Measurements from ENCODE around the gene THOC6. TPM values are rescaled to one million over a fixed set of nuclear protein-coding genes. Genes with fewer than 3 reads are reported as not detected.
"Not testable (repeated sequence)": the region's sequence is repeated elsewhere in the genome, so short reads cannot be mapped to it uniquely, and the experiment has no call there.

THOC6 gene
- total RNA-seq, 2 experiments from 2014 or later, result 33.6 to 36.0 TPM

- H3K4me3 ChIP-seq (ENCODE audit: low read depth, low read length, poor library complexity, severe bottlenecking); H3K27ac ChIP-seq (ENCODE audit: low read depth, low read length, poor library complexity, severe bottlenecking); POLR2A ChIA-PET; CTCF ChIA-PET (ENCODE audit: unreplicated experiment); H2AFZ ChIP-seq (ENCODE audit: low read length); H3K36me3 ChIP-seq (ENCODE audit: insufficient read depth, low read length); H3K9me2 ChIP-seq (ENCODE audit: insufficient read depth, low read length); H3K4me2 ChIP-seq (ENCODE audit: low read length); DNase-seq (ENCODE audit: low spot score); H3K79me2 ChIP-seq (ENCODE audit: insufficient read depth, low read depth, low read length); BruUV-seq (replicated peaks); H3K9me3 ChIP-seq (ENCODE audit: low read length); H4K20me1 ChIP-seq (ENCODE audit: insufficient read depth, low read length); intact Hi-C loops (cut with micrococcal nuclease; ENCODE audit: unreplicated experiment): not testable (repeated sequence)
- peaks cover 39% of the 10 kb centered on the region for H3K4me1 ChIP-seq (ENCODE audit: insufficient read depth, low read length, poor library complexity, severe bottlenecking)
- TF ChIP-seq CTCF (conservative IDR thresholded peaks at IDR 0.05; ENCODE audit: low read length), result 0 out of 2 replicates have a peak, but pooled peaks have one; percentile 23
These were observed 29.5 kb downstream of the THOC6 start for GRCh38 chr16:3053330-3053710.

- H3K27ac ChIP-seq (ENCODE audit: low read depth, low read length, poor library complexity, severe bottlenecking), result peak overlapping the region; percentile 50
- 0 out of 2 replicates have a peak overlapping the region, but pooled peaks have one; percentile 10 for H2AFZ ChIP-seq (ENCODE audit: low read length)
- peak; percentile 72 for DNase-seq (ENCODE audit: low spot score)
- no peaks in the 10 kb centered on the region for H3K9me3 ChIP-seq (ENCODE audit: low read length)
- no TSS peak for BruUV-seq (replicated peaks)
- TF ChIP-seq EZH2phosphoT487 (IDR thresholded peaks at IDR 0.05; ENCODE audit: borderline replicate concordance, low read depth, low read length) (no peak), CTCF (conservative IDR thresholded peaks at IDR 0.05; ENCODE audit: low read length) (no peak)
- CTCF ChIA-PET (ENCODE audit: unreplicated experiment), result no interaction called here
- H3K4me2 ChIP-seq (ENCODE audit: low read length), result peak overlapping the region; percentile 64
- H3K36me3 ChIP-seq (ENCODE audit: insufficient read depth, low read length), result no peaks in the 10 kb centered on the region
- intact Hi-C loops (cut with micrococcal nuclease; ENCODE audit: unreplicated experiment), result no loop called here
- peaks cover 45% of the 10 kb centered on the region for H3K4me1 ChIP-seq (ENCODE audit: insufficient read depth, low read length, poor library complexity, severe bottlenecking)
- H3K79me2 ChIP-seq (ENCODE audit: insufficient read depth, low read depth, low read length), result no peaks in the 10 kb centered on the region
- H3K4me3 ChIP-seq (ENCODE audit: low read depth, low read length, poor library complexity, severe bottlenecking), result peak overlapping the region; percentile 15
- H4K20me1 ChIP-seq (ENCODE audit: insufficient read depth, low read length), result no peaks in the 10 kb centered on the region
- POLR2A ChIA-PET, result interaction anchor here (1.0 kb wide), 1 partner anchor 26 kb away, joined by 4 read pairs; no protein-coding TSS in a partner anchor
- H3K9me2 ChIP-seq (ENCODE audit: insufficient read depth, low read length), result no peaks in the 10 kb centered on the region
These were observed 31.3 kb downstream of the THOC6 start for GRCh38 chr16:3054965-3055733.

GRCh38 chr16:3055734-3056115 is 31.9 kb downstream of the THOC6 start:
- POLR2A ChIA-PET; H3K9me3 ChIP-seq (ENCODE audit: low read length); H2AFZ ChIP-seq (ENCODE audit: low read length); H3K9me2 ChIP-seq (ENCODE audit: insufficient read depth, low read length); H3K36me3 ChIP-seq (ENCODE audit: insufficient read depth, low read length); BruUV-seq (replicated peaks); intact Hi-C loops (cut with micrococcal nuclease; ENCODE audit: unreplicated experiment); H4K20me1 ChIP-seq (ENCODE audit: insufficient read depth, low read length); H3K4me3 ChIP-seq (ENCODE audit: low read depth, low read length, poor library complexity, severe bottlenecking); DNase-seq (ENCODE audit: low spot score); H3K79me2 ChIP-seq (ENCODE audit: insufficient read depth, low read depth, low read length); CTCF ChIA-PET (ENCODE audit: unreplicated experiment): not testable (repeated sequence)
- H3K27ac ChIP-seq (ENCODE audit: low read depth, low read length, poor library complexity, severe bottlenecking), result peak overlapping the region; percentile 50
- H3K4me1 ChIP-seq (ENCODE audit: insufficient read depth, low read length, poor library complexity, severe bottlenecking), result peaks cover 39% of the 10 kb centered on the region
- peak overlapping the region; percentile 64 for H3K4me2 ChIP-seq (ENCODE audit: low read length)

All from OCI-LY7 (cell line).